Neural progenitor cell (in vitro differentiated cells): ENCODE measurements around the gene LTF. TPM values are rescaled to one million over a fixed set of nuclear protein-coding genes. Genes with fewer than 3 reads are reported as not detected.

ENCODE experiments used
- DNase-seq: peaks from one replicate; pipeline ENCODE4 v3.0.0-alpha.2; 2016; ENCODE audit warnings: low spot score
- H2AFZ ChIP-seq: fragments of 200-600 bp; sonication (generic); replicated peaks from 2 replicates; pipeline ENCODE4 v1.6.1; 2016; ENCODE audit warnings: antibody characterized with exemption
- H3F3A ChIP-seq: fragments of 200-600 bp; sonication (generic); 2 replicates; pipeline ENCODE4 v1.6.1; 2016; ENCODE audit warnings: antibody characterized with exemption, low read depth
- H3K27ac ChIP-seq: fragments of 200-600 bp; sonication (generic); 2 replicates; pipeline ENCODE4 v1.5.1; 2016; ENCODE audit warnings: mild to moderate bottlenecking
- H3K27me3 ChIP-seq: fragments of 200-600 bp; sonication (generic); 2 replicates; pipeline ENCODE4 v1.6.1; 2016; ENCODE audit warnings: mild to moderate bottlenecking, moderate library complexity
- H3K36me3 ChIP-seq: fragments of 200-600 bp; sonication (generic); 2 replicates; pipeline ENCODE4 v1.5.1; 2016
- H3K4me1 ChIP-seq: fragments of 200-600 bp; sonication (generic); 2 replicates; pipeline ENCODE4 v1.6.1; 2016; ENCODE audit warnings: mixed run types
- H3K4me2 ChIP-seq: fragments of 200-600 bp; sonication (generic); 2 replicates; pipeline ENCODE4 v1.6.1; 2016
- H3K4me3 ChIP-seq: fragments of 200-600 bp; sonication (generic); 2 replicates; pipeline ENCODE4 v1.5.1; 2016
- H3K79me2 ChIP-seq: fragments of 200-600 bp; sonication (generic); 2 replicates; pipeline ENCODE4 v1.6.1; 2016; ENCODE audit warnings: low read depth
- H3K9ac ChIP-seq: fragments of 200-600 bp; sonication (generic); 2 replicates; pipeline ENCODE4 v1.6.1; 2016
- H3K9me3 ChIP-seq: fragments of 200-600 bp; sonication (generic); 2 replicates; pipeline ENCODE4 v1.5.1; 2016; ENCODE audit warnings: low read depth
- H4K20me1 ChIP-seq: fragments of 200-600 bp; sonication (generic); 2 replicates; pipeline ENCODE4 v1.6.1; 2016; ENCODE audit warnings: low read depth
- H3K27ac Mint-ChIP-seq: 3 replicates; pipeline ENCODE4 v1.8.0; 2021; ENCODE audit warnings: mixed read lengths
- H3K27me3 Mint-ChIP-seq: 2 replicates; pipeline ENCODE4 v1.8.0; 2022; ENCODE audit warnings: low read depth, mild to moderate bottlenecking, inconsistent platforms, moderate library complexity, mixed read lengths; ENCODE audit not compliant: insufficient read depth
- H3K36me3 Mint-ChIP-seq: 3 replicates; pipeline ENCODE4 v1.8.0; 2021; ENCODE audit warnings: mixed read lengths
- H3K4me1 Mint-ChIP-seq: 3 replicates; pipeline ENCODE4 v1.8.0; 2021; ENCODE audit warnings: mixed read lengths
- H3K4me3 Mint-ChIP-seq: 3 replicates; pipeline ENCODE4 v1.8.0; 2021; ENCODE audit warnings: mild to moderate bottlenecking, moderate library complexity, mixed read lengths
- H3K9me3 Mint-ChIP-seq: 3 replicates; pipeline ENCODE4 v1.8.0; 2020; ENCODE audit warnings: mixed read lengths
- EZH2 ChIP-seq: fragments of 200-600 bp; sonication (generic); IDR thresholded peaks from 2 replicates; pipeline ENCODE4 v1.6.1; 2017; ENCODE audit warnings: antibody characterized with exemption, mild to moderate bottlenecking, moderate library complexity
- EZH2phosphoT487 ChIP-seq: fragments of 200-600 bp; sonication (generic); IDR thresholded peaks from 2 replicates; pipeline ENCODE4 v1.6.1; 2017; ENCODE audit warnings: antibody characterized with exemption
- total RNA-seq: library from RNA; depleted of rRNA; stranded (reverse); fragments of >200 nt; gene quantifications from 2 replicates; pipeline ENCODE4 v1.2.3, GENCODE V29; 2015; ENCODE audit warnings: low replicate concordance
- TF ChIP-seq, protein P1 (sequence below): fragments of 200-600 bp; sonication (generic); IDR thresholded peaks from 2 replicates; pipeline ENCODE4 v1.5.1; 2017; ENCODE audit warnings: antibody characterized with exemption, mild to moderate bottlenecking

Gene LTF
- total RNA-seq, 1 donor from 2014 or later, result not detected

DNA sequence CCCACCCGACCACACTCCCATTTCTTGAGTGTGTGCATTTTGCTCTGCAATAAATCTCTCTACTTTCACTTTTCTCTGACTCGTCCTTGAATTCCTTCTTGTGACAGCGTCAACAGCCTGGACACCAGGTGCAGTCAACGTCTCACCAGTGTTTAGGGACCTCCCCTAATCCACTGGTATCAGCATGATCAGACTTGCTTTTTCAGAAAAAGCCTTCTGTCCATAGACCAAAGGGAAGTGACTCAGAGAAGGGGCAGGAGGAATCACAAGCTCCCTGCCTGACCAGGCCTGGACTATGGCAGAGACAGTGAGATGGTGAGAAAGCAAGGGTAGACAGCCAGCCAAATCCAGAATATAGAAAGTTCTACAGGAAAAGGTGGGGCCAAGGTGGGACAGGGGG, 78.5 kb downstream of the LTF start:
- Histone ChIP-seq H3K36me3 (no peaks in the 10 kb centered on the region), H3K4me2 (no peak overlapping the region), H3K27me3 (no peaks in the 10 kb centered on the region), H3K79me2 (no peaks in the 10 kb centered on the region), H4K20me1 (no peaks in the 10 kb centered on the region), H2AFZ (no peak overlapping the region), H3K27ac (no peak overlapping the region), H3F3A (no peaks in the 10 kb centered on the region), H3K4me1 (no peaks in the 10 kb centered on the region), H3K9ac (no peak overlapping the region), H3K9me3 (no peaks in the 10 kb centered on the region), H3K4me3 (no peak overlapping the region)
- Mint-ChIP-seq H3K9me3 (no peaks in the 10 kb centered on the region), H3K4me1 (no peaks in the 10 kb centered on the region), H3K27ac (no peak overlapping the region), H3K27me3 (peaks cover 4% of the 10 kb centered on the region), H3K4me3 (no peak overlapping the region), H3K36me3 (no peaks in the 10 kb centered on the region)
- TF ChIP-seq, protein P1, sequence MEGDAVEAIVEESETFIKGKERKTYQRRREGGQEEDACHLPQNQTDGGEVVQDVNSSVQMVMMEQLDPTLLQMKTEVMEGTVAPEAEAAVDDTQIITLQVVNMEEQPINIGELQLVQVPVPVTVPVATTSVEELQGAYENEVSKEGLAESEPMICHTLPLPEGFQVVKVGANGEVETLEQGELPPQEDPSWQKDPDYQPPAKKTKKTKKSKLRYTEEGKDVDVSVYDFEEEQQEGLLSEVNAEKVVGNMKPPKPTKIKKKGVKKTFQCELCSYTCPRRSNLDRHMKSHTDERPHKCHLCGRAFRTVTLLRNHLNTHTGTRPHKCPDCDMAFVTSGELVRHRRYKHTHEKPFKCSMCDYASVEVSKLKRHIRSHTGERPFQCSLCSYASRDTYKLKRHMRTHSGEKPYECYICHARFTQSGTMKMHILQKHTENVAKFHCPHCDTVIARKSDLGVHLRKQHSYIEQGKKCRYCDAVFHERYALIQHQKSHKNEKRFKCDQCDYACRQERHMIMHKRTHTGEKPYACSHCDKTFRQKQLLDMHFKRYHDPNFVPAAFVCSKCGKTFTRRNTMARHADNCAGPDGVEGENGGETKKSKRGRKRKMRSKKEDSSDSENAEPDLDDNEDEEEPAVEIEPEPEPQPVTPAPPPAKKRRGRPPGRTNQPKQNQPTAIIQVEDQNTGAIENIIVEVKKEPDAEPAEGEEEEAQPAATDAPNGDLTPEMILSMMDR, result no peak
- TF ChIP-seq EZH2 (no peak), EZH2phosphoT487 (no peak)
- DNase-seq, result no peak

Other genes starting within 250 kb of the LTF start
- gene CCR3, start 222.4 kb downstream of the LTF start, total RNA-seq, result not detected in 2 replicates
- gene CCR2, start 110.8 kb downstream of the LTF start, total RNA-seq, result not detected in 2 replicates
- gene CCR5, start 94.0 kb downstream of the LTF start, total RNA-seq, result not detected in 2 replicates
- not detected in 2 replicates for gene CCRL2, start 57.6 kb downstream of the LTF start, total RNA-seq
- not detected in 2 replicates for gene RTP3, start 33.1 kb upstream of the LTF start, total RNA-seq
- gene LRRC2, start 101.4 kb upstream of the LTF start, total RNA-seq, result not detected in 2 replicates
- not detected in 2 replicates for gene FAM240A, start 147.6 kb upstream of the LTF start, total RNA-seq
- gene ALS2CL, start 228.8 kb upstream of the LTF start, total RNA-seq, result 0.71 and 1.3 TPM in 2 replicates
- not detected in 2 replicates for gene TMIE, start 236.5 kb upstream of the LTF start, total RNA-seq